Aorta (tissue), 5 donors: ENCODE measurements around the gene AQP1. TPM values are rescaled to one million over a fixed set of nuclear protein-coding genes. Genes with fewer than 3 reads are reported as not detected.
A peak's percentile ranks its signal among the peaks of the same experiment; 100 is the strongest.

ENCODE experiments used
- ATAC-seq: fragments of 200-7000 bp; cut with Tn5 transposase; one replicate; pipeline ENCODE4 v1.9.1; 2022; ENCODE audit warnings: moderate library complexity; ENCODE audit not compliant: low FRiP score
- DNase-seq, 2 donors: peaks; one replicate each; pipeline ENCODE4 v3.0.0-alpha.2; 2020
- H3K27ac ChIP-seq, 2 donors: one replicate each; pipeline ENCODE4 v1.5.1; 2013; ENCODE audit warnings: low read length in 2 of 2, mild to moderate bottlenecking in 2 of 2, moderate library complexity in 2 of 2, control low read depth in 1 of 2, inconsistent platforms in 1 of 2, low read depth in 1 of 2
- H3K27me3 ChIP-seq, 2 donors: one replicate each; pipeline ENCODE4 v1.6.1; 2013; ENCODE audit warnings: control low read depth in 1 of 2, low read length in 1 of 2, mild to moderate bottlenecking in 1 of 2, moderate library complexity in 1 of 2; ENCODE audit not compliant: insufficient read depth in 2 of 2, control insufficient read depth in 1 of 2
- H3K36me3 ChIP-seq, 2 donors: one replicate each; pipeline ENCODE4 v1.6.1; 2013; ENCODE audit warnings: control low read depth in 1 of 2, low read length in 1 of 2, mild to moderate bottlenecking in 1 of 2; ENCODE audit not compliant: insufficient read depth in 2 of 2, control insufficient read depth in 1 of 2
- H3K4me1 ChIP-seq, 2 donors: one replicate each; pipeline ENCODE4 v1.6.1; 2013; ENCODE audit warnings: low read length in 2 of 2, control low read depth in 1 of 2, mild to moderate bottlenecking in 1 of 2, moderate library complexity in 1 of 2; ENCODE audit not compliant: insufficient read depth in 2 of 2, control insufficient read depth in 1 of 2
- H3K4me3 ChIP-seq, 2 donors: one replicate each; pipeline ENCODE4 v1.5.1; 2013; ENCODE audit warnings: low read length in 2 of 2, control low read depth in 1 of 2, mild to moderate bottlenecking in 1 of 2
- H3K9me3 ChIP-seq: one replicate; pipeline ENCODE4 v1.6.1; 2013; ENCODE audit warnings: mild to moderate bottlenecking, low read length; ENCODE audit not compliant: control insufficient read depth
- WGBS, 2 donors: extraction: QIAGEN DNeasy Blood & Tissue Kit; methylation state at CpG; one replicate each; pipeline ENCODE4 v1.1.7; 2013; 5-methylcytosine and 5-hydroxymethylcytosine counted together
- intact Hi-C, 2 donors: fragments of 100-400 bp; cut with DNase I; formaldehyde crosslinking; loops; one replicate each; pipeline versions ENCODE4 v1.14.2 to v1.15.0; 2022
- polyA plus RNA-seq, 2 donors: library from polyadenylated mRNA; stranded (reverse); fragments of 200-250 nt; gene quantifications; one replicate each; pipeline ENCODE4 v1.2.3, GENCODE V29; 2013
- total RNA-seq, 2 donors: library from RNA; stranded (reverse); fragmentation: NEBNext Ultra II Directional; extraction: Animal tissue kit (Norgen Biotek cat#: 25700); gene quantifications; one replicate each; pipeline ENCODE4 v1.2.1, GENCODE V29; 2021
- donor health status: healthy with polysubstance abuse.
- donor health status: Bipolar disorder and iron deficiency.
- donor health status: DM: no; HTN: no; CAD: no.
- donor health status: DM: no; HTN: no; CAD: no.
- donor health status: DM: yes; HTN: yes; CAD: no.

Gene AQP1
- total and polyA plus RNA-seq, 4 donors = 370 to 1,062 (median 821) TPM

DNA sequence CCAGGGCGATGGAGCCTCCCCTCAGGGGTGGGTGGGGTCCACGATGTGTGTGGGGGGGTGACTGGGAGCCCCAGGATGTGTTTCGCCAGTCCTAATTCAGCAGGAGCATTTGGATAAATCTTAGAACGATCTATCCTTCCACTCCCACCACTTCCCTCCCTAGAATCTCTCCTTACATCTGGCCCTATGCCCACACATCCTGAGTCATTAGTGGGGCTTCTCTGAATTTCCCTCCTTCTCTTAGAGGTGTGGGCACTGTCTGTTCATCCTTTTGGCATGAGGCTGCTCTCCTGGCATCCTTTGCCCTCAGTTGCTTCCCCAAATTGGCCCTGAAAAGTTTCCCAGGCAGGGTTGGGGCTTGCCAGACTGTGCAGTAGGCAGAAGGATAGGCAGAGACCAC lies 53.7 kb downstream of the AQP1 start:
- no peak overlapping the region for H3K4me3 ChIP-seq
- intact Hi-C loops = no loop called here
- H3K36me3 ChIP-seq = no peaks in the 10 kb centered on the region
- no peak for DNase-seq
- H3K4me1 ChIP-seq = no peaks in the 10 kb centered on the region
- H3K27ac ChIP-seq = no peak overlapping the region
- no peaks in the 10 kb centered on the region for H3K9me3 ChIP-seq
- H3K27me3 ChIP-seq = no peaks in the 10 kb centered on the region
- 73 to 74% methylated on average over 4 of the region's 4 CpGs for WGBS, 2 donors
- ATAC-seq = no peak

DNA sequence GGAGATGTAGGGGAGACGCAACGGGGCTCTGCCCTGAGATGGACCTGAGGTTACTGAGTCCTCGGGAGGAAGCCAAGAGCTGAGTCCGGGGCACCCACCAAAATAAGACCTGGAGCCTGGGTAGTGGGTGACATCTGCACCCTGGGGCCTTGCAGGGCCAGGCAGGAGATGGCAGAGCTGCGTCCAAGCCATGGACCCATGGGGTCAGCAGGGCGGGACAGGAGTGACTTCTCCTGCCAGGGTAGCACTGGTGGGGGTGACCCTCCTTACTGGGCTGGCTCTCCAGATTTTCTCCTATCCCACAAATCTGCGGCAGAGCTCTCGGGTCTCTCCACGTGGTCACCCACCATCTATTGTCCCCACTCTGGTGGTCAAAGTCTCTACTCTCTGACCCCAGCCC lies 54.2 kb downstream of the AQP1 start:
- WGBS, 2 donors = 94% methylated on average over 9 of the region's 9 CpGs
- ATAC-seq = no peak
- Histone ChIP-seq H3K4me1 (no peaks in the 10 kb centered on the region), H3K27ac (no peak overlapping the region), H3K9me3 (no peaks in the 10 kb centered on the region), H3K36me3 (no peaks in the 10 kb centered on the region), H3K4me3 (no peak overlapping the region), H3K27me3 (no peaks in the 10 kb centered on the region)
- intact Hi-C loops = no loop called here
- no peak for DNase-seq

DNA sequence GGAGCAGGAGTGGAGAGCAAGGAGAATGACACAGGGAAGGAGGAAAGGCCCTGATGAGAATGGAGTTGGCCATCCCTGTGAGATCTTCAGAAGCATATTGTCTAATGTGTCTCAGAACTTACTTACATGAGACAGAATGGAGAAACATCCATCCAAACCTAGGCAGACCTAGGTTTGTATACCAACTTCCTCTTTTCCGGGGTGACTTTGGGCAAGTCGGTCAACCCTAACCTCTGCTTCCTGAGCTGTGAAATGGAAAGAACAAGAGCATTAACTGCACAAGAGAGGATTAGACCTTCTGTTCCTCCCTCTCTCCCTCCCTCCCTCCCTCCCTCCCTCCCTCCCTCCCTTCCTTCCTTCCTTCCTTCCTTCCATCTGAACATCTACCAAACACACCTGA lies 56.6 kb downstream of the AQP1 start:
- Histone ChIP-seq H3K36me3 (no peaks in the 10 kb centered on the region), H3K4me1 (no peaks in the 10 kb centered on the region), H3K4me3 (no peak overlapping the region), H3K27me3 (no peaks in the 10 kb centered on the region), H3K9me3 (no peaks in the 10 kb centered on the region), H3K27ac (no peak overlapping the region)
- DNase-seq = no peak
- ATAC-seq = no peak
- intact Hi-C loops = no loop called here
- WGBS, 2 donors = 86 to 94% methylated on average over 2 of the region's 2 CpGs

DNA sequence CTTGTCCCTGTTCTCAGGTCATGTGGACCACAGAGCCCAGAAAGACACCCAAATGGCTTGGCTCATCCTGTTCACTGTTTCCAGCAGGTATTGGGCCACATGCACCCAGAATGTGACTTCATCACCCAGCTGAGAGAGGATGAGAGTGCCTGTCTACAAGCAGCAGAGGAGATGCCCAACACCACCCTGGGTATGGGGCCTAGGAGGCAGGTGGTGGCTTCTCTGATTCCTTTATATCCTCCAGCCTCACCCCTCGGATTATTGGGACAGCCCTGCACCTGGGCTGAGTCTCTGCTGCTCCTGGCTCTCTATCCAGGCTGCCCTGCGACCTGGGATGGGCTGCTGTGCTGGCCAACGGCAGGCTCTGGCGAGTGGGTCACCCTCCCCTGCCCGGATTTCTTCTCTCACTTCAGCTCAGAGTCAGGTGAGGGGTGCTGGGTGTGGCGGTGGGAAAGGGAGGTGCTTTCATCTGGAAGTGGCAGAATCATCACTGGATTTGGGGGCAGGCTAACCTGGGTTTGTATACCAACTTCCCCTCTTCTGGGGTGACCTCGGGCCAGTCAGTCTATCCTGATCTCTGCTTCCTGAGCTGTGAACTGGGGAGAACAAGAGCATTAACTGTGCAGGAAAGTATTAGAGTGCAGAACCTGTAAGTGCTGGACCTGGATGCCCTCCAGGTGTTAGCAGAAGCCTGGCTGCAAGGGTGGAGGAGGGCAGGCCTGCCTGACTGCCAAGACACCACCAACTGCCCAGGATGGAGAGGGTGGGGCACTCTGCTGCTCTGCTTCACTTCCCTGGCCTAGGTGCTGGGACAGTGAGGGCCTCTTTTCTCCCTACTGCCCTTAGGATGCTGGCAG lies 57.3 kb downstream of the AQP1 start:
- Histone ChIP-seq H3K36me3 (no peaks in the 10 kb centered on the region), H3K27me3 (no peaks in the 10 kb centered on the region), H3K27ac (no peak overlapping the region), H3K4me3 (no peak overlapping the region), H3K4me1 (no peaks in the 10 kb centered on the region), H3K9me3 (no peaks in the 10 kb centered on the region)
- DNase-seq (peak in 1 of 2 donors; percentile 9), ATAC-seq (no peak)
- intact Hi-C loops = no loop called here
- WGBS, 2 donors = 92 to 94% methylated on average over 7 of the region's 7 CpGs

DNA sequence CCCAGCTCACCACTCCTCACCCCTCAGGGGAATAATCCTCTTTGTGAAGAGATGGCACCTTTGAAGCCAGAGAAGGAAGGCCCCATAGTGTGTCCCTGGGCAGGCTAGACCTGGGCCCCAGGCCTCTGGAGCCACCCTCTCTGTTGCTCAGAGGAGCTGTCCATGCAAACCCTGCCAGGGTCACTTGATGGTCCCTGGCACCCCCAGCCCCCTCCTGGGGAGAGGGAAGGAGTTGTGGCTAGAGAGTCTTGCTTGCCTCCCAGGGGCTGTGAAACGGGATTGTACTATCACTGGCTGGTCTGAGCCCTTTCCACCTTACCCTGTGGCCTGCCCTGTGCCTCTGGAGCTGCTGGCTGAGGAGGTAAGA lies 57.9 kb downstream of the AQP1 start:
- DNase-seq (no peak), ATAC-seq (peak; percentile 12)
- WGBS, 2 donors = 92 to 100% methylated on average over 1 of the region's 1 CpG
- Histone ChIP-seq H3K4me1 (no peaks in the 10 kb centered on the region), H3K27ac (no peak overlapping the region), H3K4me3 (no peak overlapping the region), H3K36me3 (no peaks in the 10 kb centered on the region), H3K9me3 (no peaks in the 10 kb centered on the region), H3K27me3 (no peaks in the 10 kb centered on the region)
- intact Hi-C loops = no loop called here

DNA sequence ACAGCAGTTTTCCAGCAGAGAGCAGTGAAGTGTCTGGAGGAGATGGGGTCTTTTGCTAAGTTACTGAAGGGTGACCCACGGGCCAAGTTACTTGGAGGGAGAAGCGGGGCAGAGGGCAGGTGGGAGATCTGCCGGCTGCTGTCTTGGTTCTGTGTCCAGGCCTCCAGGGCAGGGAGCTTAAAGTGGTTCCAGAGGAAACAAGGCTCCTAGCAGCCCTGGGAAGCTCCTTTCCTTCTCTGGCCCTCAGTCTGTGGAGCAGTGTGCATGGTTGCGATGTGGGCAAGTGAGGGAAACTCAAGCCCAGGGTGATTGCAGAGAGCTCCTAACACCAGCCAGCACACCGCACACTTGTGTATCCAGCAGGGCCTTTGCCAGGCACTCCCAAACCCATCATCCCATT lies 58.4 kb downstream of the AQP1 start:
- DNase-seq = no peak
- Histone ChIP-seq H3K4me1 (no peaks in the 10 kb centered on the region), H3K4me3 (no peak overlapping the region), H3K9me3 (no peaks in the 10 kb centered on the region), H3K27me3 (no peaks in the 10 kb centered on the region), H3K27ac (no peak overlapping the region), H3K36me3 (no peaks in the 10 kb centered on the region)
- intact Hi-C loops = no loop called here
- no peak for ATAC-seq
- WGBS, 2 donors = 93 to 96% methylated on average over 5 of the region's 5 CpGs

DNA sequence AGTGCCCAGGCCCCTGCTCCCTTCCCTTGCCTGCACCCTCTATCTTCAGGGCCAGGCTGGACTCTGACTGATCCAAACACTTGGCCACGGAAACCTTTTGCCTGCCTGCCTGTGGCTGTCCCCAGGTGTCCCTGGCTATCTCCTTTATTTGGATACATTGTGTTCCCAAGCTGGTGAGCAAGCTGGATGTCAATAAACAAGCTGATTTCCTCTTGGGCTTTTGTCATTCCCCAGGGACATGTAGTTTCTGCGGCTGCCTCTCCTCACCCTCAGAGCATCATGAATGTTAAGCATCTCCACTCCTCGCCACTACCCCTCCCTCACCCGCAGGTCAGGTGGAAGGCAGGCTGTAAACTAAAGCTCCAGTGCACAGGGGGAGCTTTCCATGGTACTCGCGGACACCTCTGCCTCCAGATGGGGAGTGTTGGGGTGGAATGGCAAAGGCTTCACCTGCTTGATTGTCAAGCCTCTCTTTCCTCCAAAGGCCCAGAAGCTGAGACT lies 59.0 kb downstream of the AQP1 start:
- Histone ChIP-seq H3K4me3 (no peak overlapping the region), H3K9me3 (no peaks in the 10 kb centered on the region), H3K4me1 (no peaks in the 10 kb centered on the region), H3K36me3 (no peaks in the 10 kb centered on the region), H3K27me3 (no peaks in the 10 kb centered on the region), H3K27ac (no peak overlapping the region)
- ATAC-seq = no peak
- intact Hi-C loops = no loop called here
- no peak for DNase-seq
- WGBS, 2 donors = 60 to 62% methylated on average over 6 of the region's 6 CpGs

DNA sequence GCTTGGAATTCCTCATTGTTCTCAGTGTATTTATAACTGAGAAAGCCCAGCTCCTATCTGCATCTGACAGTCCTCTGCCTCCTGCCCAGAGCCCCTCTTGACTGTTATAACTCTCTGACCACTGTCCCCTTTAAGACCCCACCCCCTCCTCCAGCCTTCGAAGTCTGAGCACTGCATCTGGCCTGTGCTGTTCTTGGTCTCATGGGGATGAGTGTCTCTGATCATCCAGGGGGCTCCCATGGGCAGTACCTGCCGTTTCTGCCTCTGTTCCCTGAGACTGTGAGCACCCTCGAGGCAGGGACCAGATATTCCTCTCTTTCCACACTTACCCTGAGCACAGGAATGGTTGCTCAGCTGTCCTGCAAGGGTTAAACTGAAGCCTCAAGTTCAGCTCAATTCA lies 59.8 kb downstream of the AQP1 start:
- DNase-seq (peak in 1 of 2 donors; percentile 10), ATAC-seq (no peak)
- Histone ChIP-seq H3K4me1 (no peaks in the 10 kb centered on the region), H3K4me3 (no peak overlapping the region), H3K27ac (no peak overlapping the region), H3K27me3 (no peaks in the 10 kb centered on the region), H3K36me3 (no peaks in the 10 kb centered on the region), H3K9me3 (no peaks in the 10 kb centered on the region)
- 55 to 65% methylated on average over 3 of the region's 3 CpGs for WGBS, 2 donors
- intact Hi-C loops = no loop called here

DNA sequence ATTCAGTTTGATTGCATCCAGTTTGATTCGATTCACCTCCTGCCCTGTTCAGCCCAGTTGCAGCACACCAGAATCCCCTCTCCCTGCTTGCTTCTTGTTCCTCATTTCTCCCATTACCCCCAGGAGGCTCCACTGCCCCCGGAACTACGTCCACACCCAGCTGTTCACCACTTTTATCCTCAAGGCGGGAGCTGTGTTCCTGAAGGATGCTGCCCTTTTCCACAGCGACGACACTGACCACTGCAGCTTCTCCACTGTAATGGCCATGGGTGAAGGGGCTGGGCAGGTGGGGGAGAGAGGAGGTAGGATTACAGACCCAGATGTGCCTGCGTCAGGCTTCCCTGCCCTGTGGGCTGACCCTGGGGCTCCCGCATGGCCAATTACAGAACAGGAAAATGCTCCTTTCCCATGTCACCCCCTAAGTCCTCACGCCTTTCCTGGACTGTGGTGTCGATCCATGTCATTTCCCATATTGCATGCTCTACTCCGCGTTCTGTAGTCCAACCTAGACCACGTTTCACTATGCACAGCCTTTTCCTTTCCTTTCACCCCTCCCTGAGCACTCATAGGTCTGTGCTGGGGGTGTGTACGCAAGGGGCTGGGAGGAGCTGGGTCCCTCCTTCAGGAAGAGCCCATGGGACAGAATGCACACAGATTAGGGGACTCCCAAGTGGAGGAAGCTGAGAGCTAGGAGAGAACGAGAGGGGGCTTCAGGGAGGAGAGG lies 60.3 kb downstream of the AQP1 start:
- no peak overlapping the region for H3K27ac ChIP-seq
- DNase-seq = peak in 1 of 2 donors; percentile 41
- H3K4me1 ChIP-seq = no peaks in the 10 kb centered on the region
- ATAC-seq = no peak
- H3K36me3 ChIP-seq = no peaks in the 10 kb centered on the region
- 66% methylated on average over 15 of the region's 15 CpGs for WGBS, 2 donors
- H3K27me3 ChIP-seq = no peaks in the 10 kb centered on the region
- H3K4me3 ChIP-seq = no peak overlapping the region
- no peaks in the 10 kb centered on the region for H3K9me3 ChIP-seq
- intact Hi-C loops = no loop called here
